Ishikawa (cell line): ENCODE results near the gene IL12RB1.

Source experiments
- CEBPB ChIP-seq: IDR thresholded peaks from 2 replicates; pipeline ENCODE4 v1.6.1; 2012
- CREB1 ChIP-seq: IDR thresholded peaks from 2 replicates; pipeline ENCODE4 v1.6.1; 2012; ENCODE audit warnings: low read depth
- EGR1 ChIP-seq: IDR thresholded peaks from 2 replicates; pipeline ENCODE4 v1.6.1; 2012
- EP300 ChIP-seq: IDR thresholded peaks from 2 replicates; pipeline ENCODE4 v1.6.1; 2012; ENCODE audit warnings: borderline replicate concordance
- FOXM1 ChIP-seq: IDR thresholded peaks from 2 replicates; pipeline ENCODE4 v1.6.1; 2012; ENCODE audit warnings: low read depth, borderline replicate concordance
- MAX ChIP-seq: IDR thresholded peaks from 2 replicates; pipeline ENCODE4 v1.6.1; 2012
- NFIC ChIP-seq: IDR thresholded peaks from 2 replicates; pipeline ENCODE4 v1.6.1; 2012
- RAD21 ChIP-seq: IDR thresholded peaks from 2 replicates; pipeline ENCODE4 v1.6.1; 2012; ENCODE audit warnings: low read depth
- REST ChIP-seq: IDR thresholded peaks from 2 replicates; pipeline ENCODE4 v1.6.1; 2012; ENCODE audit warnings: low read depth, mild to moderate bottlenecking
- TAF1 ChIP-seq: IDR thresholded peaks from 2 replicates; pipeline ENCODE4 v1.6.1; 2012; ENCODE audit warnings: low read depth, mild to moderate bottlenecking
- TCF12 ChIP-seq: IDR thresholded peaks from 2 replicates; pipeline ENCODE4 v1.6.1; 2012; ENCODE audit warnings: low read depth
- TEAD4 ChIP-seq: IDR thresholded peaks from 2 replicates; pipeline ENCODE4 v1.6.1; 2012
- USF1 ChIP-seq: IDR thresholded peaks from 2 replicates; pipeline ENCODE4 v1.6.1; 2012
- YY1 ChIP-seq: IDR thresholded peaks from 2 replicates; pipeline ENCODE4 v1.6.1; 2012; ENCODE audit warnings: low read depth
- ZBTB7A ChIP-seq: IDR thresholded peaks from 2 replicates; pipeline ENCODE4 v1.6.1; 2012; ENCODE audit warnings: low read depth

Gene IL12RB1

GRCh38 chr19:18118420-18119012 lies 31.8 kb upstream of the IL12RB1 start:
- TF ChIP-seq MAX (0 out of 2 replicates have a peak, but pooled peaks have one; percentile 2), REST (no peak)

GRCh38 chr19:18117692-18118378 lies 31.1 kb upstream of the IL12RB1 start:
- TF ChIP-seq REST (no peak), ZBTB7A (no peak), MAX (peak; percentile 58; the same call in 1 of the 2 replicates), RAD21 (no peak), TAF1 (no peak), NFIC (0 out of 2 replicates have a peak, but pooled peaks have one; percentile 17), YY1 (peak; percentile 66), EGR1 (peak; percentile 57), TCF12 (peak; percentile 24; the same call in 1 of the 2 replicates)

GRCh38 chr19:18117364-18117691 lies 30.6 kb upstream of the IL12RB1 start:
- TF ChIP-seq NFIC (no peak), REST (no peak), EGR1 (no peak)

GRCh38 chr19:18114483-18114882 lies 27.7 kb upstream of the IL12RB1 start:
- TF ChIP-seq TAF1 (no peak), MAX (no peak), YY1 (no peak), TCF12 (no peak)

- TF ChIP-seq NFIC (no peak), REST (no peak), TAF1 (no peak), USF1 (no peak), RAD21 (no peak), YY1 (no peak), TCF12 (no peak), ZBTB7A (no peak), MAX (no peak), FOXM1 (no peak), TEAD4 (no peak), CREB1 (no peak), EP300 (no peak), CEBPB (no peak), EGR1 (no peak)
These were observed 27.1 kb upstream of the IL12RB1 start for GRCh38 chr19:18113827-18114226.
